CD4-positive, alpha-beta T cell (primary cell): ENCODE results near the gene P2RY12. TPM values are rescaled to one million over a fixed set of nuclear protein-coding genes. Genes with fewer than 3 reads are reported as not detected.

Experiments
- ATAC-seq: fragments of 200-7000 bp; cut with Tn5 transposase; one replicate; pipeline ENCODE4 v1.10.0; 2022; ENCODE audit warnings: mild to moderate bottlenecking; ENCODE audit not compliant: poor library complexity
- CTCF ChIA-PET: fragments of 350-600 bp; sonication (Branson Sonifier 250); formaldehyde crosslinking; loops from one replicate; lab custom pipeline; 2021; ENCODE audit warnings: antibody characterized with exemption, inconsistent platforms; lab: Charles Lee
- POLR2A ChIA-PET: fragments of 350-600 bp; sonication (Branson Sonifier 250); formaldehyde crosslinking; loops from one replicate; lab custom pipeline; 2021; ENCODE audit warnings: antibody characterized with exemption, inconsistent platforms; lab: Charles Lee
- DNase-seq, 14 experiments: peaks; one replicate each; pipeline ENCODE4 v3.0.0-alpha.2; 2013 to 2020; ENCODE audit warnings: mixed read lengths in 2 of 14
- H3K27ac ChIP-seq, 2 donors: one replicate each; pipeline versions ENCODE4 v1.5.1 to v1.7.0; 2013; ENCODE audit warnings: low read length in 2 of 2, low read depth in 1 of 2, mild to moderate bottlenecking in 1 of 2
- H3K27me3 ChIP-seq, 2 experiments: 1 replicate in 1 of 2; 2 replicates in 1 of 2; pipeline versions ENCODE4 v1.6.1 to v1.7.0; 2013; ENCODE audit warnings: low read length in 2 of 2, control low read depth in 1 of 2, mild to moderate bottlenecking in 1 of 2, moderate library complexity in 1 of 2; ENCODE audit not compliant: insufficient read depth in 2 of 2, control insufficient read depth in 1 of 2
- H3K36me3 ChIP-seq: one replicate; pipeline ENCODE4 v1.6.1; 2013; ENCODE audit warnings: low read length, control low read depth; ENCODE audit not compliant: insufficient read depth
- H3K4me1 ChIP-seq: one replicate; pipeline ENCODE4 v1.6.1; 2013; ENCODE audit warnings: low read length, control low read depth; ENCODE audit not compliant: insufficient read depth
- H3K4me3 ChIP-seq: one replicate; pipeline ENCODE4 v1.5.1; 2013; ENCODE audit warnings: mild to moderate bottlenecking, low read length, moderate library complexity
- H3K9me3 ChIP-seq, 2 experiments: 1 replicate in 1 of 2; 2 replicates in 1 of 2; pipeline versions ENCODE4 v1.6.1 to v1.7.0; 2013; ENCODE audit warnings: low read length in 2 of 2, mild to moderate bottlenecking in 2 of 2, control low read depth in 1 of 2, moderate library complexity in 1 of 2; ENCODE audit not compliant: control insufficient read depth in 1 of 2, insufficient read depth in 1 of 2
- H3K27ac Mint-ChIP-seq: one replicate; pipeline ENCODE4 v1.8.0; 2020; ENCODE audit warnings: mixed read lengths
- H3K27me3 Mint-ChIP-seq: one replicate; pipeline ENCODE4 v1.8.0; 2021; ENCODE audit warnings: mixed read lengths
- H3K36me3 Mint-ChIP-seq: one replicate; pipeline ENCODE4 v1.8.0; 2021; ENCODE audit warnings: low read depth, mixed read lengths
- H3K4me1 Mint-ChIP-seq: one replicate; pipeline ENCODE4 v1.8.0; 2021; ENCODE audit warnings: low read depth, mixed read lengths
- H3K4me3 Mint-ChIP-seq: one replicate; pipeline ENCODE4 v1.8.0; 2020; ENCODE audit warnings: mild to moderate bottlenecking, mixed read lengths
- H3K9me3 Mint-ChIP-seq: one replicate; pipeline ENCODE4 v1.8.0; 2020; ENCODE audit warnings: mixed read lengths
- intact Hi-C, 2 experiments: fragments of 100-400 bp; cut with DNase I in 1 of 2; cut with micrococcal nuclease in 1 of 2; formaldehyde crosslinking; loops; one replicate each; pipeline versions ENCODE4 v1.15.1 to v1.9.0; 2023 to 2025; cut with DNase I, micrococcal nuclease
- total RNA-seq, 174 experiments: library from RNA in 2 of 174; stranded (reverse) in 2 of 174; gene quantifications; one replicate each; pipeline ENCODE4 v1.2.3 and lab custom pipeline; 2021 to 2026
- TF ChIP-seq, protein P1 (sequence below): fragments of 200-600 bp; IDR thresholded peaks from one replicate; pipeline ENCODE4 v1.8.0; 2022; ENCODE audit warnings: antibody characterized with exemption, mild to moderate bottlenecking

The P2RY12 gene
- total RNA-seq, 2 experiments from 2014 or later = not detected

DNA sequence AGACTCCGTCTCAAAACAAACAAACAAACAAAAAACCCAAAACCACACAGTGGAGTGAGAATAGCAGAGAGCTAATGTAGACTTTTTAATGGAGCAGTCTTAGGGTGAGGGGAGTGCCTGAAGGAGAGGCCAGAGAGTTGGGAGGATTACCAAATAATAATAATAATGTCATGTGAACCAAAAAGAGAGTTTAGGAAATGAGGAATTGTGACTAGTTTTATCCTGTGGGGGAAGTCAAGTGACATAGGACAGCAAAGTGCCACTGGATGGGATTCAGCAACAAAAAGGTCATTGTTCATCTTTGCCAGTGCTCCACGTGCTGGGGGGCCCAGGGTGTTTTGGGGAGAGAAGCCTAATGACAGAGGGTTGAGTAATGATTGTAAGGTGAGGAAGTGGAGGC is 80.8 kb downstream of the P2RY12 start:
- Mint-ChIP-seq H3K9me3 (no peaks in the 10 kb centered on the region), H3K36me3 (no peaks in the 10 kb centered on the region), H3K27ac (no peak overlapping the region), H3K27me3 (peaks cover 8% of the 10 kb centered on the region), H3K4me1 (peaks cover 5% of the 10 kb centered on the region), H3K4me3 (no peak overlapping the region)
- no peaks in the 10 kb centered on the region for H3K36me3 ChIP-seq
- ChIA-PET POLR2A (no interaction called here), CTCF (no interaction called here)
- intact Hi-C loops = no loop called here
- TF ChIP-seq, protein P1, sequence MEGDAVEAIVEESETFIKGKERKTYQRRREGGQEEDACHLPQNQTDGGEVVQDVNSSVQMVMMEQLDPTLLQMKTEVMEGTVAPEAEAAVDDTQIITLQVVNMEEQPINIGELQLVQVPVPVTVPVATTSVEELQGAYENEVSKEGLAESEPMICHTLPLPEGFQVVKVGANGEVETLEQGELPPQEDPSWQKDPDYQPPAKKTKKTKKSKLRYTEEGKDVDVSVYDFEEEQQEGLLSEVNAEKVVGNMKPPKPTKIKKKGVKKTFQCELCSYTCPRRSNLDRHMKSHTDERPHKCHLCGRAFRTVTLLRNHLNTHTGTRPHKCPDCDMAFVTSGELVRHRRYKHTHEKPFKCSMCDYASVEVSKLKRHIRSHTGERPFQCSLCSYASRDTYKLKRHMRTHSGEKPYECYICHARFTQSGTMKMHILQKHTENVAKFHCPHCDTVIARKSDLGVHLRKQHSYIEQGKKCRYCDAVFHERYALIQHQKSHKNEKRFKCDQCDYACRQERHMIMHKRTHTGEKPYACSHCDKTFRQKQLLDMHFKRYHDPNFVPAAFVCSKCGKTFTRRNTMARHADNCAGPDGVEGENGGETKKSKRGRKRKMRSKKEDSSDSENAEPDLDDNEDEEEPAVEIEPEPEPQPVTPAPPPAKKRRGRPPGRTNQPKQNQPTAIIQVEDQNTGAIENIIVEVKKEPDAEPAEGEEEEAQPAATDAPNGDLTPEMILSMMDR = no peak
- ATAC-seq (no peak), DNase-seq (no peak)
- H3K4me1 ChIP-seq = peaks cover 4% of the 10 kb centered on the region
- peaks cover 0 to 9% of the 10 kb centered on the region in 2 experiments for H3K27me3 ChIP-seq
- H3K27ac ChIP-seq = no peak overlapping the region
- H3K4me3 ChIP-seq = no peak overlapping the region
- no peaks in the 10 kb centered on the region for H3K9me3 ChIP-seq

DNA sequence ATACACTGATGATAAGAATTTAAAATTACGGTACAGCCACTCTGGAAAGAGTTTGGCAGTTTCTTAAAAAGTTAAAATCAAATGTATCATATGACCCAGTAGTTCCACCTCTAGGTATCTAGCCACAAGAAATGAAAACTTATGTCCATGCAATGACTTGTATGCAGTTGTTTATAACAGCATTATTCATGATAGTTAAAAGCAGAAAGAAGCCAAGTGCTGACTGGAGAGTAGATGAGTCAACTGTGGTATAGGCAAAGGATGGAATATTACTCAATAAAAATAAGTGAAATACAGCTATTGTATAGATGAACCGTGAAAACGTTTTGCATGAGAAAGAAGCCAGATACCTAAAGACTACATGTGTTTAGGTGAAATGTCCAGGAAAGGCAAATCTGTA is 82.8 kb downstream of the P2RY12 start:
- TF ChIP-seq, protein P1 = no peak
- ChIA-PET CTCF (no interaction called here), POLR2A (no interaction called here)
- no peak for ATAC-seq
- H3K9me3 Mint-ChIP-seq = no peaks in the 10 kb centered on the region
- H3K27me3 ChIP-seq = peaks cover 0 to 9% of the 10 kb centered on the region in 2 experiments
- no peaks in the 10 kb centered on the region for H3K36me3 ChIP-seq
- H3K27ac Mint-ChIP-seq = no peak overlapping the region
- intact Hi-C loops = no loop called here
- no peaks in the 10 kb centered on the region for H3K36me3 Mint-ChIP-seq
- no peaks in the 10 kb centered on the region for H3K9me3 ChIP-seq
- H3K4me3 ChIP-seq = no peak overlapping the region
- DNase-seq = no peak
- H3K27ac ChIP-seq = no peak overlapping the region
- peaks cover 4% of the 10 kb centered on the region for H3K4me1 ChIP-seq
- peaks cover 13% of the 10 kb centered on the region for H3K27me3 Mint-ChIP-seq
- no peak overlapping the region for H3K4me3 Mint-ChIP-seq
- peaks cover 5% of the 10 kb centered on the region for H3K4me1 Mint-ChIP-seq

DNA sequence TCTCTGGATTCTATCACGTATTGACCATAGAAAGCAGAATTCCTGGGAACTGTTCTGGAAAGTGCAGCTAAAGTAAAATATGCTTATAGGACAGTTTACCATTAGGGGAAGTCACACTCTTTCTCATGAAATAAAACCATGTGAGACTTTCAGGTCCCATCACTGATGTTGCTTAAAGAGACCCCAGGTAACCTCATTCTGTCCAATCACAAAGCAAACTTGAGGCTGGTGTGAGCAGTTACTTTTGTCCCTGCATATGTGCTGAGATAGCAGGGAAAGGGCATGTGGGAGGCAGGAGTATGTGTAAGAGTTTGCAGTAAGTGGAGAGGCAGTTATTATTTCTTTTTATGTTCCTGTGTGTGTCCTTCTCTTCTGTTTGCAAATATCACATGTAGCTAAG is 84.0 kb downstream of the P2RY12 start:
- Mint-ChIP-seq H3K27ac (no peak overlapping the region), H3K4me3 (no peak overlapping the region), H3K9me3 (no peaks in the 10 kb centered on the region), H3K4me1 (peaks cover 4% of the 10 kb centered on the region), H3K36me3 (no peaks in the 10 kb centered on the region), H3K27me3 (peaks cover 15% of the 10 kb centered on the region)
- ChIA-PET CTCF (interaction anchor here (0.7 kb wide), 1 partner anchor 68 kb away, joined by 3 read pairs; no protein-coding TSS in a partner anchor), POLR2A (no interaction called here)
- H3K27me3 ChIP-seq = peaks cover 0 to 9% of the 10 kb centered on the region in 2 experiments
- no peak for ATAC-seq
- peaks cover 4% of the 10 kb centered on the region for H3K4me1 ChIP-seq
- TF ChIP-seq, protein P1 = no peak
- intact Hi-C loops = no loop called here
- no peak for DNase-seq
- no peak overlapping the region for H3K27ac ChIP-seq
- no peaks in the 10 kb centered on the region for H3K9me3 ChIP-seq
- no peaks in the 10 kb centered on the region for H3K36me3 ChIP-seq
- no peak overlapping the region for H3K4me3 ChIP-seq
